ENCODE measurements around the gene CEP120.
"Not testable (repeated sequence)": the region's sequence is repeated elsewhere in the genome, so short reads cannot be mapped to it uniquely, and the experiment has no call there.

- TF ChIP-seq, protein P1, sequence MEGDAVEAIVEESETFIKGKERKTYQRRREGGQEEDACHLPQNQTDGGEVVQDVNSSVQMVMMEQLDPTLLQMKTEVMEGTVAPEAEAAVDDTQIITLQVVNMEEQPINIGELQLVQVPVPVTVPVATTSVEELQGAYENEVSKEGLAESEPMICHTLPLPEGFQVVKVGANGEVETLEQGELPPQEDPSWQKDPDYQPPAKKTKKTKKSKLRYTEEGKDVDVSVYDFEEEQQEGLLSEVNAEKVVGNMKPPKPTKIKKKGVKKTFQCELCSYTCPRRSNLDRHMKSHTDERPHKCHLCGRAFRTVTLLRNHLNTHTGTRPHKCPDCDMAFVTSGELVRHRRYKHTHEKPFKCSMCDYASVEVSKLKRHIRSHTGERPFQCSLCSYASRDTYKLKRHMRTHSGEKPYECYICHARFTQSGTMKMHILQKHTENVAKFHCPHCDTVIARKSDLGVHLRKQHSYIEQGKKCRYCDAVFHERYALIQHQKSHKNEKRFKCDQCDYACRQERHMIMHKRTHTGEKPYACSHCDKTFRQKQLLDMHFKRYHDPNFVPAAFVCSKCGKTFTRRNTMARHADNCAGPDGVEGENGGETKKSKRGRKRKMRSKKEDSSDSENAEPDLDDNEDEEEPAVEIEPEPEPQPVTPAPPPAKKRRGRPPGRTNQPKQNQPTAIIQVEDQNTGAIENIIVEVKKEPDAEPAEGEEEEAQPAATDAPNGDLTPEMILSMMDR (IDR thresholded peaks at IDR 0.05): not testable (repeated sequence)
- not testable (repeated sequence) for TF ChIP-seq POLR2A (IDR thresholded peaks at IDR 0.05)
Observed at GRCh38 chr5:123430441-123430840, 7.2 kb upstream of the CEP120 start.
